ENCODE results near the gene ADISSP.

- TF ChIP-seq EZH2phosphoT487 (IDR thresholded peaks at IDR 0.05; ENCODE audit: borderline replicate concordance, low read length), result no peak
- TF ChIP-seq CTCF (IDR thresholded peaks at IDR 0.05; ENCODE audit: low read depth, low read length, poor library complexity, severe bottlenecking), result no peak
Observed at GRCh38 chr20:3801299-3801698, 33.7 kb upstream of the ADISSP start.

All from DOHH2 (cell line).